ENCODE measurements around the gene CARS1.

CARS1 gene

DNA sequence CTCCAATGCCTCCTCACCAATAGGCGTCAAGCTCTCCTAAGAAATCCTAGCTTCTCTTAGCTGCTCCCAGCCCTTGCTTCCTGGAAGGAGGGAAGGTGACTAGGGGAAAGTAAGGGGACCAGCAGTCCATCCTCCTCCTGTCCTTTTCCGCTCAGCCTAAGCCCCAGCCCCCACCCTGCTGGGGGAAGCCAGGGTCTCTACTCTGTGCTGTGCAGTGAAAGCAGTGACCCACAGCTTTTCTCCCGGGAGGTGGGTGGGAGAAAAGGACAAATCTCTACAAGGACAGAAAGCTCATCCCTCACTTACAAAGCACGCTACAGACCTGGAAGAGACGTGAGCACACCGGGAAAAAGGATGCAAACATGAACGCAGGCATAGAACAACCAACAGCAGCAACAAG is 97.1 kb downstream of the CARS1 start:
- Histone ChIP-seq H3K79me2 (ENCODE audit: low read length) (peaks cover 91% of the 10 kb centered on the region), H3F3A (ENCODE audit: insufficient read depth, low read length) (no peaks in the 10 kb centered on the region; the same call in none of the 2 replicates), H3K36me3 (replicated peaks; ENCODE audit: insufficient read depth, low read length) (peaks cover 31% of the 10 kb centered on the region), H3K27me3 (replicated peaks; ENCODE audit: insufficient read depth, low read length) (no peaks in the 10 kb centered on the region), H3K4me1 (ENCODE audit: low read length) (no peaks in the 10 kb centered on the region), H4K20me1 (ENCODE audit: insufficient read depth, low read length) (peaks cover 30% of the 10 kb centered on the region), H3K9me2 (replicated peaks; ENCODE audit: insufficient read depth, low read length) (no peaks in the 10 kb centered on the region), H3K9me3 (replicated peaks; ENCODE audit: insufficient read depth, low read length) (no peaks in the 10 kb centered on the region), H3K9ac (ENCODE audit: low read length) (no peak overlapping the region), H3K27ac (ENCODE audit: low read length) (no peak overlapping the region), H3K4me3 (ENCODE audit: low read length) (no peak overlapping the region), H3K4me2 (ENCODE audit: low read depth, low read length) (no peak overlapping the region), H2AFZ (ENCODE audit: low read length) (no peak overlapping the region)
- TF ChIP-seq EZH2phosphoT487 (IDR thresholded peaks at IDR 0.05; ENCODE audit: low read length) = no peak
- TF ChIP-seq, protein P1, sequence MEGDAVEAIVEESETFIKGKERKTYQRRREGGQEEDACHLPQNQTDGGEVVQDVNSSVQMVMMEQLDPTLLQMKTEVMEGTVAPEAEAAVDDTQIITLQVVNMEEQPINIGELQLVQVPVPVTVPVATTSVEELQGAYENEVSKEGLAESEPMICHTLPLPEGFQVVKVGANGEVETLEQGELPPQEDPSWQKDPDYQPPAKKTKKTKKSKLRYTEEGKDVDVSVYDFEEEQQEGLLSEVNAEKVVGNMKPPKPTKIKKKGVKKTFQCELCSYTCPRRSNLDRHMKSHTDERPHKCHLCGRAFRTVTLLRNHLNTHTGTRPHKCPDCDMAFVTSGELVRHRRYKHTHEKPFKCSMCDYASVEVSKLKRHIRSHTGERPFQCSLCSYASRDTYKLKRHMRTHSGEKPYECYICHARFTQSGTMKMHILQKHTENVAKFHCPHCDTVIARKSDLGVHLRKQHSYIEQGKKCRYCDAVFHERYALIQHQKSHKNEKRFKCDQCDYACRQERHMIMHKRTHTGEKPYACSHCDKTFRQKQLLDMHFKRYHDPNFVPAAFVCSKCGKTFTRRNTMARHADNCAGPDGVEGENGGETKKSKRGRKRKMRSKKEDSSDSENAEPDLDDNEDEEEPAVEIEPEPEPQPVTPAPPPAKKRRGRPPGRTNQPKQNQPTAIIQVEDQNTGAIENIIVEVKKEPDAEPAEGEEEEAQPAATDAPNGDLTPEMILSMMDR (IDR thresholded peaks at IDR 0.05; ENCODE audit: low read length) = no peak
- TF ChIP-seq EZH2 (optimal IDR thresholded peaks at IDR 0.05; ENCODE audit: low read depth, low read length) = no peak
- no peak for DNase-seq

DNA sequence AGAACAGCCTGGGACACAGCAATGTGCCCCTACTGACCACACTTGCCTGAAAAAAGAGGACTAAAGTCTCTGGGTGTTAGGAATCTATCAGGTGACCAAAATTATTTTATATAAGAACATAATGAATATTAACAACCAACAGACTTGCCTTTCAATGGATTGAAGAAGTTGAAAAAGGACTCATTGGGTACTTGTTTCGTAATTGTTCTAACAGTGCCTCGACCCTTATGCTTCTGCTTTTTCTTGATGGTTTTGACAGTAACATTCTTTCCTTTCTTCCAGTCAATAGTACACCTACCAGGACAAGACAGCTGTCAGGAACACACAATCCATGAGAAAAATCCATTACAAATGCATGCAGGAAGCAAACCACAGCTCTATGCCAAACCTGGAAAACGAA is 99.0 kb downstream of the CARS1 start:
- H4K20me1 ChIP-seq (ENCODE audit: insufficient read depth, low read length) = peaks cover 18% of the 10 kb centered on the region
- peaks cover 76% of the 10 kb centered on the region for H3K79me2 ChIP-seq (ENCODE audit: low read length)
- no peaks in the 10 kb centered on the region for H3F3A ChIP-seq (ENCODE audit: insufficient read depth, low read length)
- no peak overlapping the region for H3K9ac ChIP-seq (ENCODE audit: low read length)
- DNase-seq = no peak
- no peak overlapping the region for H3K4me3 ChIP-seq (ENCODE audit: low read length)
- H3K27ac ChIP-seq (ENCODE audit: low read length) = no peak overlapping the region
- H2AFZ ChIP-seq (ENCODE audit: low read length) = no peak overlapping the region
- no peak overlapping the region for H3K4me2 ChIP-seq (ENCODE audit: low read depth, low read length)
- H3K27me3 ChIP-seq (replicated peaks; ENCODE audit: insufficient read depth, low read length) = no peaks in the 10 kb centered on the region
- no peaks in the 10 kb centered on the region for H3K4me1 ChIP-seq (ENCODE audit: low read length)
- H3K36me3 ChIP-seq (replicated peaks; ENCODE audit: insufficient read depth, low read length) = peaks cover 25% of the 10 kb centered on the region
- TF ChIP-seq EZH2 (optimal IDR thresholded peaks at IDR 0.05; ENCODE audit: low read depth, low read length) (no peak), EZH2phosphoT487 (IDR thresholded peaks at IDR 0.05; ENCODE audit: low read length) (no peak)
- TF ChIP-seq, protein P1 (IDR thresholded peaks at IDR 0.05; ENCODE audit: low read length) = no peak
- H3K9me3 ChIP-seq (replicated peaks; ENCODE audit: insufficient read depth, low read length) = no peaks in the 10 kb centered on the region
- no peaks in the 10 kb centered on the region for H3K9me2 ChIP-seq (replicated peaks; ENCODE audit: insufficient read depth, low read length)

DNA sequence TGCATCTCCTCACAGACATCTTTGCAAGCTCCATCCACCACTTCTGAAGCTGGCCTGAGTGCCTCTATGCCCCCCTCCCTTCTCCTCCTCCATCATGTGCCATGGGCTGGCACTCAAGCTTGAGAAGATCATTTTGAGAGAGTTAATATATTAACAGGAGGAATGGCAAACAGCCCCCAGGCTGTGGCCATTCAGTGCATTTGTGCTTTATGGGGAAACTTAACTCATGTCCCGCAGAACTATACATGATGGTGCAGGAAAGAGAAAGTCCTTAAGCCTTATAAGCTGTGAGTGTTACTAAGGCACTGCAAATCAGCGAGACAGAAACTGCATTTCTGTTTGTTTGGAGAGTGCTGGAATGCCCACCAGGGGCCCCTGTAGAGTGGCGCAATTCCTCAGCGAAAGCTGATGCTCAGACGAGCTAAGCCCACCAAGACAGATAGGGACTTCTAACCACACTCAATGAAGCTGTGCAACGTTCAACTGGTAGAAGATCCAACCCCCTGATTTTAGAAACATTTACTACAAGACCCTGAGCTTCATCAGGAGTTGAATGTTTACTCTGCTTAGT is 101.2 kb downstream of the CARS1 start:
- H3K79me2 ChIP-seq (ENCODE audit: low read length) = peaks cover 67% of the 10 kb centered on the region
- peaks cover 10% of the 10 kb centered on the region; the same call in 1 of the 2 replicates for H4K20me1 ChIP-seq (ENCODE audit: insufficient read depth, low read length)
- H2AFZ ChIP-seq (ENCODE audit: low read length) = no peak overlapping the region
- no peaks in the 10 kb centered on the region for H3K9me3 ChIP-seq (replicated peaks; ENCODE audit: insufficient read depth, low read length)
- no peaks in the 10 kb centered on the region for H3F3A ChIP-seq (ENCODE audit: insufficient read depth, low read length)
- TF ChIP-seq, protein P1 (IDR thresholded peaks at IDR 0.05; ENCODE audit: low read length) = no peak
- DNase-seq = no peak
- H3K27ac ChIP-seq (ENCODE audit: low read length) = no peak overlapping the region
- no peak overlapping the region for H3K4me2 ChIP-seq (ENCODE audit: low read depth, low read length)
- no peaks in the 10 kb centered on the region for H3K9me2 ChIP-seq (replicated peaks; ENCODE audit: insufficient read depth, low read length)
- H3K27me3 ChIP-seq (replicated peaks; ENCODE audit: insufficient read depth, low read length) = no peaks in the 10 kb centered on the region
- peaks cover 38% of the 10 kb centered on the region for H3K36me3 ChIP-seq (replicated peaks; ENCODE audit: insufficient read depth, low read length)
- no peak overlapping the region for H3K9ac ChIP-seq (ENCODE audit: low read length)
- H3K4me3 ChIP-seq (ENCODE audit: low read length) = no peak overlapping the region
- H3K4me1 ChIP-seq (ENCODE audit: low read length) = no peaks in the 10 kb centered on the region
